A549 (cell line): ENCODE results near the gene TM4SF1. TPM values are rescaled to one million over a fixed set of nuclear protein-coding genes. Genes with fewer than 3 reads are reported as not detected.

Source experiments
- ATOH8 ChIP-seq: fragments of 250-450 bp; sonication (Bioruptor Pico); IDR thresholded peaks from 2 replicates; pipeline ENCODE4 v1.5.0; 2020; ENCODE audit warnings: low read depth, mild to moderate bottlenecking, moderate library complexity
- BCL3 ChIP-seq: fragments of >200 bp; sonication (Bioruptor Twin); formaldehyde crosslinking; IDR thresholded peaks from 3 replicates; pipeline ENCODE4 v1.6.1; 2016
- BHLHE40 ChIP-seq: IDR thresholded peaks from 2 replicates; pipeline ENCODE4 v1.6.1; 2012; ENCODE audit warnings: low read depth, low read length, inconsistent platforms
- CBX8 ChIP-seq: fragments of 200-600 bp; sonication (generic); IDR thresholded peaks from 2 replicates; pipeline ENCODE4 v1.6.1; 2016
- CTCF ChIP-seq: fragments of >200 bp; sonication (Bioruptor Twin); formaldehyde crosslinking; IDR thresholded peaks from 3 replicates; pipeline ENCODE4 v1.5.1; 2016
- EHF ChIP-seq: fragments of 250-450 bp; sonication (Bioruptor Pico); IDR thresholded peaks from 2 replicates; pipeline ENCODE4 v1.5.0; 2020; ENCODE audit warnings: mild to moderate bottlenecking
- HMGXB4 ChIP-seq: fragments of 250-450 bp; sonication (Bioruptor Pico); IDR thresholded peaks from 2 replicates; pipeline ENCODE4 v1.5.0; 2021; ENCODE audit warnings: mild to moderate bottlenecking, moderate library complexity, borderline replicate concordance
- HOXA7 ChIP-seq: fragments of 250-450 bp; sonication (Bioruptor Pico); IDR thresholded peaks from 2 replicates; pipeline ENCODE4 v1.5.0; 2020; ENCODE audit warnings: mild to moderate bottlenecking, moderate library complexity
- HOXB13 ChIP-seq: fragments of 250-450 bp; sonication (Bioruptor Pico); IDR thresholded peaks from 2 replicates; pipeline ENCODE4 v1.5.0; 2020; ENCODE audit warnings: low read depth, mild to moderate bottlenecking, moderate library complexity
- KDM1A ChIP-seq: fragments of 200-600 bp; sonication (generic); IDR thresholded peaks from 2 replicates; pipeline ENCODE4 v1.6.1; 2016; ENCODE audit warnings: low read depth, mild to moderate bottlenecking
- KDM5A ChIP-seq: fragments of 200-600 bp; sonication (generic); IDR thresholded peaks from 2 replicates; pipeline ENCODE4 v1.6.1; 2016; ENCODE audit warnings: antibody characterized with exemption, mild to moderate bottlenecking
- MAX ChIP-seq: IDR thresholded peaks from 2 replicates; pipeline ENCODE4 v1.6.1; 2012
- MYC ChIP-seq: IDR thresholded peaks from 2 replicates; pipeline ENCODE4 v1.6.1; 2012; ENCODE audit warnings: mild to moderate bottlenecking, inconsistent platforms, low read length, improper control_type of control experiment, borderline replicate concordance
- NFE2L2 ChIP-seq: fragments of 150-350 bp; conservative IDR thresholded peaks from 2 replicates; pipeline ENCODE4 v1.6.1; 2014; ENCODE audit warnings: low read length
- NPAS2 ChIP-seq: fragments of 250-450 bp; sonication (Bioruptor Pico); IDR thresholded peaks from 2 replicates; pipeline ENCODE4 v1.8.0; 2022; ENCODE audit warnings: mild to moderate bottlenecking, moderate library complexity, borderline replicate concordance
- PHF8 ChIP-seq: fragments of 200-600 bp; sonication (generic); IDR thresholded peaks from 2 replicates; pipeline ENCODE4 v1.6.1; 2016; ENCODE audit warnings: low read depth, mild to moderate bottlenecking, antibody characterized with exemption, moderate library complexity, borderline replicate concordance
- RCOR1 ChIP-seq: fragments of 150-350 bp; IDR thresholded peaks from 2 replicates; pipeline ENCODE4 v1.6.1; 2014; ENCODE audit warnings: antibody characterized with exemption, low read length, low read depth
- REST ChIP-seq: fragments of 200-600 bp; sonication (generic); IDR thresholded peaks from 2 replicates; pipeline ENCODE4 v1.6.1; 2016; ENCODE audit warnings: antibody characterized with exemption, mild to moderate bottlenecking, moderate library complexity
- RNF2 ChIP-seq: fragments of 200-600 bp; sonication (generic); IDR thresholded peaks from 2 replicates; pipeline ENCODE4 v1.6.1; 2016; ENCODE audit warnings: low read depth, mild to moderate bottlenecking, antibody characterized with exemption, moderate library complexity, borderline replicate concordance
- SREBF2 ChIP-seq: fragments of 450-650 bp; IDR thresholded peaks from 2 replicates; pipeline ENCODE4 v1.6.1; 2014; ENCODE audit warnings: mild to moderate bottlenecking, moderate library complexity
- TP53 ChIP-seq: fragments of 250-450 bp; sonication (Bioruptor Pico); IDR thresholded peaks from 2 replicates; pipeline ENCODE4 v1.5.0; 2021; ENCODE audit warnings: mild to moderate bottlenecking, moderate library complexity
- ZC3H11A ChIP-seq: fragments of 450-650 bp; IDR thresholded peaks from 2 replicates; pipeline ENCODE4 v1.6.1; 2014; ENCODE audit warnings: antibody characterized with exemption, mild to moderate bottlenecking
- polyA plus RNA-seq, 4 experiments: library from polyadenylated mRNA; depleted of rRNA in 3 of 4; stranded (reverse); fragments of >200 nt; fragmentation: RNase III in 1 of 4; extraction: RNeasy Plus Mini Kit Qiagen cat#74134 plus additional on column Dnase treatment in 1 of 4; gene quantifications; 2 replicates in 3 of 4; 3 replicates in 1 of 4; pipeline ENCODE4 v1.2.3, GENCODE V29; 2011 to 2017

The TM4SF1 gene
- polyA plus RNA-seq, 2 of the 4 experiments (the other 2 are of a cell fraction) = 828 to 1,208 TPM

GRCh38 chr3:149368674-149369497, 8.6 kb downstream of the TM4SF1 start (continued):
- TF ChIP-seq REST = no peak; the same call in 1 of the 2 replicates
- TF ChIP-seq PHF8 = no peak
- no peak for TF ChIP-seq RCOR1
- TF ChIP-seq NFE2L2 = 0 out of 2 replicates have a peak, but pooled peaks have one; percentile 27
- no peak for TF ChIP-seq HMGXB4
- no peak for TF ChIP-seq BHLHE40
- TF ChIP-seq CTCF = no peak
- no peak for TF ChIP-seq HOXB13 (CRISPR knock-in tag)
- TF ChIP-seq NPAS2 = no peak
- TF ChIP-seq ATOH8 = peak; percentile 75; the same call in 1 of the 2 replicates
- TF ChIP-seq HOXA7 (CRISPR knock-in tag) = peak; percentile 98
- TF ChIP-seq KDM5A = no peak
- TF ChIP-seq SREBF2 = no peak
- no peak for TF ChIP-seq KDM1A
- no peak for TF ChIP-seq CBX8
- TF ChIP-seq RNF2 = no peak
- no peak for TF ChIP-seq ZC3H11A
- TF ChIP-seq TP53 = no peak; the same call in 1 of the 2 replicates
- no peak; the same call in 1 of the 2 replicates for TF ChIP-seq EHF
- no peak; the same call in 1 of the 2 replicates for TF ChIP-seq MAX
- TF ChIP-seq MYC = no peak
- 0 out of 3 replicates have a peak, but pooled peaks have one; percentile 14 for TF ChIP-seq BCL3
